Measurements from ENCODE around the gene CADM3.

Gene CADM3

DNA sequence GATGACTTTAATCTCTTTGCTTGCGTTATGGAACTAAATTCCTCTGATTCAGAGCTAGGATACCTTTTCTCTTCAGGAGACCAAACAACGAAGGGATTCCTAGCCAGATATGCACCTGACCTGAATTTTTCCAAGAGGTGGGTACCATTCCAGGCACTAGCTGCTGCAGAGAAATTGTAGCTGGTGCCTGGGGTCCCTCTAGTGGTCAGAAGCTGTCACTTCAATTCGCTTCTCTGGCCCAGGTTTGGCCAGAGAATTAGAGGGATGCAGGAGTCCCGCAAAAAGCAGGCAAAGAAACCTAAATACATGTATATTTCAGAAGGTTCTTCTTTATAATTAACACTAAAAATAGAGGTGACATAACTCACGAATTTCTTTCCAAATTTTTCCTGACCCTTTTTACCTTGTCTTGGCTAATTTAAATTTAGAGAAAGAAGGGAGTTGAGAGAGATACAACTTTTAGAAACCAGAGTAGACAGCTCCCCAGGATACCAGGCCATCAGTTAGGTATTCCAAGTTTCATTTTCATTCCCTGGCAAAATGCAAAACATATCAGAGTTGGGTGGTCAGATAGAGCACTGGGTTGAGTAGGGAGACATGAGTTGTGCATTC lies 42.8 kb downstream of the CADM3 start:
- peak; percentile 51 for DNase-seq

GRCh38 chr1:159218649-159219636 lies 47.5 kb downstream of the CADM3 start:
- ATAC-seq (ENCODE audit: insufficient read depth, low read depth) (no peak), DNase-seq (no peak)
- Histone ChIP-seq H4K20me1 (ENCODE audit: insufficient read depth, low read length) (no peaks in the 10 kb centered on the region), H3K27ac (ENCODE audit: low read length) (no peak overlapping the region), H3K4me3 (ENCODE audit: low read depth in 1 of 2, low read length in 2 of 2) (no peak overlapping the region), H3K27me3 (ENCODE audit: insufficient read depth, low read length, poor library complexity) (peaks cover 9% of the 10 kb centered on the region), H3K4me2 (ENCODE audit: insufficient read depth, low read length) (no peak overlapping the region), H3K36me3 (ENCODE audit: insufficient read depth, low read length) (no peaks in the 10 kb centered on the region), H3K4me1 (ENCODE audit: insufficient read depth, low read length) (no peaks in the 10 kb centered on the region), H3K9me3 (ENCODE audit: insufficient read depth, low read length, severe bottlenecking) (no peaks in the 10 kb centered on the region), H3K9ac (ENCODE audit: low read depth, low read length) (no peak overlapping the region), H3K79me2 (ENCODE audit: insufficient read depth, low read length) (no peaks in the 10 kb centered on the region), H2AFZ (ENCODE audit: low read depth, low read length) (no peak overlapping the region)
- no peak for TF ChIP-seq EZH2 (IDR thresholded peaks at IDR 0.05; ENCODE audit: borderline replicate concordance, low read depth, low read length, severe bottlenecking)

More for the DNA sequence above, 42.8 kb downstream of the CADM3 start:
- peak; percentile 90 for TF ChIP-seq CTCF (IDR thresholded peaks at IDR 0.05; ENCODE audit: borderline replicate concordance, extremely low read depth, low read length, poor library complexity, severe bottlenecking)
- no peak for TF ChIP-seq EZH2 (IDR thresholded peaks at IDR 0.05; ENCODE audit: borderline replicate concordance, low read depth, low read length, severe bottlenecking)
- no peaks in the 10 kb centered on the region for H3K9me3 ChIP-seq (ENCODE audit: insufficient read depth, low read length, severe bottlenecking)
- no peak overlapping the region for H3K4me2 ChIP-seq (ENCODE audit: insufficient read depth, low read length)
- no peak overlapping the region for H3K27ac ChIP-seq (ENCODE audit: low read length)
- H3K36me3 ChIP-seq (ENCODE audit: insufficient read depth, low read length), result no peaks in the 10 kb centered on the region
- H3K79me2 ChIP-seq (ENCODE audit: insufficient read depth, low read length), result no peaks in the 10 kb centered on the region
- no peaks in the 10 kb centered on the region for H4K20me1 ChIP-seq (ENCODE audit: insufficient read depth, low read length)
- H3K4me1 ChIP-seq (ENCODE audit: insufficient read depth, low read length), result no peaks in the 10 kb centered on the region
- no peak overlapping the region for H3K4me3 ChIP-seq (ENCODE audit: low read depth in 1 of 2, low read length in 2 of 2)
- peak; percentile 69 for ATAC-seq (ENCODE audit: insufficient read depth, low read depth)
- no peak overlapping the region for H2AFZ ChIP-seq (ENCODE audit: low read depth, low read length)
- H3K9ac ChIP-seq (ENCODE audit: low read depth, low read length), result no peak overlapping the region
- H3K27me3 ChIP-seq (ENCODE audit: insufficient read depth, low read length, poor library complexity), result peaks cover 9% of the 10 kb centered on the region

DNA sequence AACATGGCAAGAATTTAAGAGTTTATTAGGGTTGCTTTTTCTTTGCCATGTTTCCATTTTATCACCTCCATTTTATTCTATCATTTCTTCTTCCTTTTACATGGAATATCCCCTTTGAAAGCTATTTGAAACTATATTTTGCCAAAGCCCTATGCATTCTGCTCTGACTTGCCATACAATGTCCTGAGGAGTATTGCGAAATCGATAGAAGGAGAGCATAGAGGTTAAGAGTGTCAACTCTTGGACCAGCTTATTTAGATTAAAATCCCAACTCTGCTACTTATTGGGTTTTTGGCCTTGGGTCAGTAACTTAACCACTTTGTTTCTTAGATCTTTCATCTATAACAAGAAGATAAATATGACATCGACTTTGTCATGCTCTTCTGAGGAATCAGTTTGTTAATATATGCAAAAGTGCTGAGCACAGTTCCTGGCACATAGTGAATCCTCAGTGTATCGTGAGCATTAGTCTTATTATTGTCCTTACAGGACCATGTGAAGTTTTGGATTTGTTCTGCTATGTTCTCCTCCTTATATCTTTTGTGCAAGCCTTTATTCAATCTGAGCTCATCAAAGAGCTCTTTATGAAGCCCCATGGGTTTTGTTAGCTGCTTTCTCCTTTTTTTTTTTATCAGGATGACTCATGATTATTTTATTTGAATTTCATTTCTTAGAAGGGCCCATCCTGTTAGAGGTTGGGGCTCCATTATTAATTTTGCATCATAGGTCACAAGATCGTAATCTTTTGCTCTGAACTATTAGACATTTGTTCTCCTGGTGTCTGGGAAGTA lies 50.9 kb downstream of the CADM3 start:
- H2AFZ ChIP-seq (ENCODE audit: low read depth, low read length), result no peak overlapping the region
- H3K4me1 ChIP-seq (ENCODE audit: insufficient read depth, low read length), result no peaks in the 10 kb centered on the region
- peaks cover 3% of the 10 kb centered on the region for H3K27me3 ChIP-seq (ENCODE audit: insufficient read depth, low read length, poor library complexity)
- H3K4me3 ChIP-seq (ENCODE audit: low read depth in 1 of 2, low read length in 2 of 2), result no peak overlapping the region
- no peak overlapping the region for H3K27ac ChIP-seq (ENCODE audit: low read length)
- no peaks in the 10 kb centered on the region for H4K20me1 ChIP-seq (ENCODE audit: insufficient read depth, low read length)
- ATAC-seq (ENCODE audit: insufficient read depth, low read depth), result no peak
- no peaks in the 10 kb centered on the region for H3K36me3 ChIP-seq (ENCODE audit: insufficient read depth, low read length)
- no peak for DNase-seq
- H3K9me3 ChIP-seq (ENCODE audit: insufficient read depth, low read length, severe bottlenecking), result no peaks in the 10 kb centered on the region
- TF ChIP-seq EZH2 (IDR thresholded peaks at IDR 0.05; ENCODE audit: borderline replicate concordance, low read depth, low read length, severe bottlenecking), result no peak
- TF ChIP-seq CTCF (IDR thresholded peaks at IDR 0.05; ENCODE audit: borderline replicate concordance, extremely low read depth, low read length, poor library complexity, severe bottlenecking), result no peak
- no peak overlapping the region for H3K4me2 ChIP-seq (ENCODE audit: insufficient read depth, low read length)
- H3K9ac ChIP-seq (ENCODE audit: low read depth, low read length), result no peak overlapping the region
- no peaks in the 10 kb centered on the region for H3K79me2 ChIP-seq (ENCODE audit: insufficient read depth, low read length)
